ENCODE measurements around the gene NECTIN3.
A peak's percentile ranks its signal among the peaks of the same experiment; 100 is the strongest.

NECTIN3 gene

DNA sequence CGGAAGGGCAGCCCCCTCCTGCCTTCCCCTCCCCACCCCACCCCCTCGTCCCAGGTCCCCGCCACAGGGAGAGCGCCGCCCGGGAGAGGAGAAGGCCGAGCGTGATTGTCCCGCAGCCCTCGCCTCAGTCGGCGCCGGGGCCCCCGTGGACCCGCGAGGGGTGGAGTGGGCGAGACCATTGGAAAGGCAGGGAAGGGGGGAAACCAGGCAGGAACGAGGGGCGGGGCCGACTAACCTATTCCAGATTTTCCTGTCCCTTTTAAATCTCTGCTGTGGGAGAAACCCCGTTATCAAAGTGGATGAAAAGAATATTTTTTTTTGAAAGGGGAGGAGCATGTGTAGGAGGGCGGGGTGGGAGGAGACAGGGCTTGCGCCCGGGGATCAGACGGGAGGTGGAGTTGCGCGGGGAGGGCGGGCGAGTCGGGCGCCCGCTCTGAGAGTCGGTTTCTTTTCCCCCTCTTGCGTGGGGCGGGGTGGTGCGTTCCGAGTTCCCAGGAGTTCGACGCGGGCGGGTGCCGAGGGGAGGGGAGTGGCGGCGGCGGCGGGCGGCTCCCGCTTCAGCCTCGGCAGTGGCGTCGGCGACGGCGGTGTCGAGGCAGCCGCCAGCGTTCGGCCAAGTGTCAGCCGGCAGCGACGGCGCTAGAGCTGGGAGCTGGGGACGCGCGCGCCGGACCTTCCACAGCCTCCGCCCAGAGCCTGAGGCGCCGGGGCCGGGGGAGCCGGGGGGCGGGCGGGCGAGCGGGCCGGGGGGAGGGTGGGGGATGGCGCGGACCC is at the start of gene NECTIN3:
TSS of gene NECTIN3 (plus strand) at position 560 of the 774 bp plus-strand sequence. CDS start at position 762, 202 bp downstream.
- no peaks in the 10 kb centered on the region for H3K9me3 ChIP-seq (ENCODE audit: severe bottlenecking)
- no peak for TF ChIP-seq CTCF (IDR thresholded peaks at IDR 0.05; ENCODE audit: poor library complexity, severe bottlenecking)
- no peaks in the 10 kb centered on the region for H3K27me3 ChIP-seq (ENCODE audit: insufficient read depth, poor library complexity, severe bottlenecking)
- peak within 1 kb of the TSS; percentile 86 for H3K4me3 ChIP-seq (ENCODE audit: severe bottlenecking)
- peak; percentile 83 for ATAC-seq (ENCODE audit: low read depth)
- H3K36me3 ChIP-seq (ENCODE audit: low read depth): no peaks in the 10 kb centered on the region
- DNase-seq (ENCODE audit: low spot score): peak; percentile 92
- peak within 1 kb of the TSS; percentile 63 for H3K27ac ChIP-seq (ENCODE audit: poor library complexity, severe bottlenecking)
- H3K4me1 ChIP-seq (ENCODE audit: insufficient read depth, poor library complexity, severe bottlenecking): peaks cover 6% of the 10 kb centered on the region

- DNase-seq (ENCODE audit: low spot score) (no peak), ATAC-seq (ENCODE audit: low read depth) (no peak)
- Histone ChIP-seq H3K9me3 (ENCODE audit: severe bottlenecking) (no peaks in the 10 kb centered on the region), H3K4me1 (ENCODE audit: insufficient read depth, poor library complexity, severe bottlenecking) (no peaks in the 10 kb centered on the region), H3K36me3 (ENCODE audit: low read depth) (no peaks in the 10 kb centered on the region), H3K4me3 (ENCODE audit: severe bottlenecking) (no peak overlapping the region), H3K27ac (ENCODE audit: poor library complexity, severe bottlenecking) (no peak overlapping the region), H3K27me3 (ENCODE audit: insufficient read depth, poor library complexity, severe bottlenecking) (no peaks in the 10 kb centered on the region)
- TF ChIP-seq CTCF (IDR thresholded peaks at IDR 0.05; ENCODE audit: poor library complexity, severe bottlenecking): no peak
Measured at GRCh38 chr3:111027868-111028267, 43.7 kb upstream of the NECTIN3 start.

DNA sequence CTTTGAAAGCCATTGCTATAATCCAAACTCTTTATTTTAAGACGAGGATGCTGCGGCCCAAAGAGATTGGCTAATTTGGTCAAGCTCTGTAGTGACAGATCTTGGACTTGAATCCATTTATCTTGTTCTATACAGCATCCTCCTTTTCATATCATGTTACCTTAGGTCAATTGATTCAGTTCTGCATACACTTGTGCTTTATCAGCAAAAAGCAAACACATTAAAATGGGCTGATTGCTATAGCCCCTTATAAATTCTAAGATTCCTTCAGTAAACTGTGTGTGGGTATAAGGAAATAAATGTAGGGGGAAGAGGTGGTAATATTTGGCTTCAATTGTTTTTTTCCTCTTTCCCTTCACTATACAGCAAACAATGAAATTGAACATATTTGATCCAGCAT is 40.1 kb upstream of the NECTIN3 start:
- Histone ChIP-seq H3K4me3 (ENCODE audit: severe bottlenecking) (no peak overlapping the region), H3K27ac (ENCODE audit: poor library complexity, severe bottlenecking) (no peak overlapping the region), H3K36me3 (ENCODE audit: low read depth) (no peaks in the 10 kb centered on the region), H3K9me3 (ENCODE audit: severe bottlenecking) (no peaks in the 10 kb centered on the region), H3K27me3 (ENCODE audit: insufficient read depth, poor library complexity, severe bottlenecking) (no peaks in the 10 kb centered on the region), H3K4me1 (ENCODE audit: insufficient read depth, poor library complexity, severe bottlenecking) (peaks cover 5% of the 10 kb centered on the region)
- TF ChIP-seq CTCF (IDR thresholded peaks at IDR 0.05; ENCODE audit: poor library complexity, severe bottlenecking): no peak
- ATAC-seq (ENCODE audit: low read depth): no peak
- DNase-seq (ENCODE audit: low spot score): no peak

GRCh38 chr3:111032677-111033076 is 38.9 kb upstream of the NECTIN3 start:
- no peaks in the 10 kb centered on the region for H3K27me3 ChIP-seq (ENCODE audit: insufficient read depth, poor library complexity, severe bottlenecking)
- H3K27ac ChIP-seq (ENCODE audit: poor library complexity, severe bottlenecking): no peak overlapping the region
- DNase-seq (ENCODE audit: low spot score) (no peak), ATAC-seq (ENCODE audit: low read depth) (no peak)
- H3K4me1 ChIP-seq (ENCODE audit: insufficient read depth, poor library complexity, severe bottlenecking): peaks cover 5% of the 10 kb centered on the region
- H3K36me3 ChIP-seq (ENCODE audit: low read depth): no peaks in the 10 kb centered on the region
- TF ChIP-seq CTCF (IDR thresholded peaks at IDR 0.05; ENCODE audit: poor library complexity, severe bottlenecking): no peak
- no peak overlapping the region for H3K4me3 ChIP-seq (ENCODE audit: severe bottlenecking)
- H3K9me3 ChIP-seq (ENCODE audit: severe bottlenecking): no peaks in the 10 kb centered on the region

DNA sequence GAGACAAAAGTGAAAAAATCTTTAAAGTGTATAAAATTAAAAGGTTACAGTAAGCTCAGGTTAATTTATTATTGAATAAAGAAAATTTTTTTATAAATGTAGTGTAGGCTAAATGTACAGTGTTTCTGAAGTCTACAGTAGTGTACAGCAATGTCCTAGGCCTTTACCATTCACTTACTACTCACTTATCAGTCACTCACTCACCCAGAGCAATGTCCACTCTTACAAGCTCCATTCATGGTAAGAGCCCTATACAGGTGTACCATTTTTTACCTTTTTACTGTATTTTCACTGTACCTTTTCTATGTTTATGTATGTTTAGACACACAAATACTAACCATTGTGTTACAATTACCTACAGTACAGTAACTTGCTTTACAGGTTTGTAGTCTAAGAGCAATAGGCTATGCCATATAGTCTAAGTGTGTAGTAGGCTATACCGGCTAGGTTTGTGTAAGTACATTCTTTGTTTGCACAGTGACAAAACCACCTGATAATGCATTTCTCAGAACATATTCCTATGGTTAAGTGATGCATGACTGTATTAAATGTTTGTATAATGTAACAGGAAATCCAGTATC is 38.1 kb upstream of the NECTIN3 start:
- H3K4me3 ChIP-seq (ENCODE audit: severe bottlenecking): no peak overlapping the region
- ATAC-seq (ENCODE audit: low read depth) (peak; percentile 66), DNase-seq (ENCODE audit: low spot score) (no peak)
- H3K27me3 ChIP-seq (ENCODE audit: insufficient read depth, poor library complexity, severe bottlenecking): no peaks in the 10 kb centered on the region
- H3K36me3 ChIP-seq (ENCODE audit: low read depth): no peaks in the 10 kb centered on the region
- H3K27ac ChIP-seq (ENCODE audit: poor library complexity, severe bottlenecking): no peak overlapping the region
- TF ChIP-seq CTCF (IDR thresholded peaks at IDR 0.05; ENCODE audit: poor library complexity, severe bottlenecking): no peak
- no peaks in the 10 kb centered on the region for H3K9me3 ChIP-seq (ENCODE audit: severe bottlenecking)
- peaks cover 5% of the 10 kb centered on the region for H3K4me1 ChIP-seq (ENCODE audit: insufficient read depth, poor library complexity, severe bottlenecking)
